Measurements from ENCODE around the gene UNG. TPM values are rescaled to one million over a fixed set of nuclear protein-coding genes. Genes with fewer than 3 reads are reported as not detected.

The UNG gene
- total and polyA plus RNA-seq, 4 donors = 11.8 to 17.8 (median 14.9) TPM

- H3K27ac ChIP-seq (ENCODE audit: low read depth in 1 of 2, low read length in 1 of 2) = no peak overlapping the region
- TF ChIP-seq CTCF (IDR thresholded peaks at IDR 0.05; ENCODE audit: control extremely low read depth, extremely low read depth) = no peak
- peaks cover 0 to 11% (median 7%) of the 10 kb centered on the region in 5 donors for H3K4me1 ChIP-seq (ENCODE audit: control insufficient read depth in 5 of 5, insufficient read depth in 5 of 5, low read length in 5 of 5)
- ATAC-seq (ENCODE audit: insufficient read depth, low FRiP score) (no peak), DNase-seq (no peak)
- no peak overlapping the region for H3K4me3 ChIP-seq
- H3K9ac ChIP-seq (ENCODE audit: insufficient read depth in 1 of 2, low read length in 2 of 2) = no peak overlapping the region
- WGBS, 2 donors = 90 to 94% methylated on average over 3 of the region's 3 CpGs
- no peaks in the 10 kb centered on the region for H3K27me3 ChIP-seq (ENCODE audit: control insufficient read depth in 3 of 3, insufficient read depth in 3 of 3, low read length in 2 of 3)
- H3K36me3 ChIP-seq (ENCODE audit: control insufficient read depth in 4 of 4, insufficient read depth in 4 of 4, low read length in 4 of 4) = peaks cover 5 to 13% (median 6%) of the 10 kb centered on the region in 4 donors
- no peaks in the 10 kb centered on the region for H3K9me3 ChIP-seq (ENCODE audit: control insufficient read depth in 4 of 4, insufficient read depth in 3 of 4, low read length in 3 of 4)
Measured at GRCh38 chr12:109056891-109057290, 40.5 kb upstream of the UNG start.

GRCh38 chr12:109057376-109057775 lies 40.0 kb upstream of the UNG start:
- H3K4me1 ChIP-seq (ENCODE audit: control insufficient read depth in 5 of 5, insufficient read depth in 5 of 5, low read length in 5 of 5) = peaks cover 0 to 10% (median 7%) of the 10 kb centered on the region in 5 donors
- H3K4me3 ChIP-seq = no peak overlapping the region
- H3K27me3 ChIP-seq (ENCODE audit: control insufficient read depth in 3 of 3, insufficient read depth in 3 of 3, low read length in 2 of 3) = no peaks in the 10 kb centered on the region
- H3K9ac ChIP-seq (ENCODE audit: insufficient read depth in 1 of 2, low read length in 2 of 2) = no peak overlapping the region
- ATAC-seq (ENCODE audit: insufficient read depth, low FRiP score) (no peak), DNase-seq (no peak)
- no peak for TF ChIP-seq CTCF (IDR thresholded peaks at IDR 0.05; ENCODE audit: control extremely low read depth, extremely low read depth)
- H3K27ac ChIP-seq (ENCODE audit: low read depth in 1 of 2, low read length in 1 of 2) = no peak overlapping the region
- WGBS, 2 donors = 96 to 100% methylated on average over 1 of the region's 1 CpG
- peaks cover 5 to 13% (median 6%) of the 10 kb centered on the region in 4 donors for H3K36me3 ChIP-seq (ENCODE audit: control insufficient read depth in 4 of 4, insufficient read depth in 4 of 4, low read length in 4 of 4)
- no peaks in the 10 kb centered on the region for H3K9me3 ChIP-seq (ENCODE audit: control insufficient read depth in 4 of 4, insufficient read depth in 3 of 4, low read length in 3 of 4)

- ATAC-seq (ENCODE audit: insufficient read depth, low FRiP score) (no peak), DNase-seq (no peak)
- Histone ChIP-seq H3K36me3 (ENCODE audit: control insufficient read depth in 4 of 4, insufficient read depth in 4 of 4, low read length in 4 of 4) (peaks cover 6 to 19% (median 13%) of the 10 kb centered on the region in 4 donors), H3K27me3 (ENCODE audit: control insufficient read depth in 3 of 3, insufficient read depth in 3 of 3, low read length in 2 of 3) (no peaks in the 10 kb centered on the region), H3K27ac (ENCODE audit: low read depth in 1 of 2, low read length in 1 of 2) (no peak overlapping the region), H3K4me3 (no peak overlapping the region), H3K9me3 (ENCODE audit: control insufficient read depth in 4 of 4, insufficient read depth in 3 of 4, low read length in 3 of 4) (peaks cover 0 to 5% (median 0%) of the 10 kb centered on the region in 4 donors), H3K9ac (ENCODE audit: insufficient read depth in 1 of 2, low read length in 2 of 2) (no peak overlapping the region), H3K4me1 (ENCODE audit: control insufficient read depth in 5 of 5, insufficient read depth in 5 of 5, low read length in 5 of 5) (peaks cover 0 to 3% (median 2%) of the 10 kb centered on the region in 5 donors)
- WGBS, 2 donors = 91 to 97% methylated on average over 6 of the region's 6 CpGs
- no peak for TF ChIP-seq CTCF (IDR thresholded peaks at IDR 0.05; ENCODE audit: control extremely low read depth, extremely low read depth)
Measured at GRCh38 chr12:109058773-109059172, 38.6 kb upstream of the UNG start.

GRCh38 chr12:109064143-109064542 lies 33.3 kb upstream of the UNG start:
- Histone ChIP-seq H3K4me1 (ENCODE audit: control insufficient read depth in 5 of 5, insufficient read depth in 5 of 5, low read length in 5 of 5) (no peaks in the 10 kb centered on the region), H3K27me3 (ENCODE audit: control insufficient read depth in 3 of 3, insufficient read depth in 3 of 3, low read length in 2 of 3) (no peaks in the 10 kb centered on the region), H3K9me3 (ENCODE audit: control insufficient read depth in 4 of 4, insufficient read depth in 3 of 4, low read length in 3 of 4) (peaks cover 0 to 5% (median 0%) of the 10 kb centered on the region in 4 donors), H3K4me3 (no peak overlapping the region), H3K36me3 (ENCODE audit: control insufficient read depth in 4 of 4, insufficient read depth in 4 of 4, low read length in 4 of 4) (peaks cover 12 to 40% (median 29%) of the 10 kb centered on the region in 4 donors), H3K27ac (ENCODE audit: low read depth in 1 of 2, low read length in 1 of 2) (no peak overlapping the region), H3K9ac (ENCODE audit: insufficient read depth in 1 of 2, low read length in 2 of 2) (no peak overlapping the region)
- DNase-seq = no peak
- ATAC-seq (ENCODE audit: insufficient read depth, low FRiP score) = no peak
- TF ChIP-seq CTCF (IDR thresholded peaks at IDR 0.05; ENCODE audit: control extremely low read depth, extremely low read depth) = no peak
- whole genome bisulfite sequencing, 2 donors = 91 to 95% methylated on average over 3 of the region's 3 CpGs
